GM19035 (cell line): ENCODE measurements around the gene GSTO1.

Experiments used
- ATAC-seq: cut with Tn5 transposase; IDR thresholded peaks from one replicate; pipeline ENCODE4 v1.9.1; 2021; ENCODE audit not compliant: unreplicated experiment

GSTO1 gene

DNA sequence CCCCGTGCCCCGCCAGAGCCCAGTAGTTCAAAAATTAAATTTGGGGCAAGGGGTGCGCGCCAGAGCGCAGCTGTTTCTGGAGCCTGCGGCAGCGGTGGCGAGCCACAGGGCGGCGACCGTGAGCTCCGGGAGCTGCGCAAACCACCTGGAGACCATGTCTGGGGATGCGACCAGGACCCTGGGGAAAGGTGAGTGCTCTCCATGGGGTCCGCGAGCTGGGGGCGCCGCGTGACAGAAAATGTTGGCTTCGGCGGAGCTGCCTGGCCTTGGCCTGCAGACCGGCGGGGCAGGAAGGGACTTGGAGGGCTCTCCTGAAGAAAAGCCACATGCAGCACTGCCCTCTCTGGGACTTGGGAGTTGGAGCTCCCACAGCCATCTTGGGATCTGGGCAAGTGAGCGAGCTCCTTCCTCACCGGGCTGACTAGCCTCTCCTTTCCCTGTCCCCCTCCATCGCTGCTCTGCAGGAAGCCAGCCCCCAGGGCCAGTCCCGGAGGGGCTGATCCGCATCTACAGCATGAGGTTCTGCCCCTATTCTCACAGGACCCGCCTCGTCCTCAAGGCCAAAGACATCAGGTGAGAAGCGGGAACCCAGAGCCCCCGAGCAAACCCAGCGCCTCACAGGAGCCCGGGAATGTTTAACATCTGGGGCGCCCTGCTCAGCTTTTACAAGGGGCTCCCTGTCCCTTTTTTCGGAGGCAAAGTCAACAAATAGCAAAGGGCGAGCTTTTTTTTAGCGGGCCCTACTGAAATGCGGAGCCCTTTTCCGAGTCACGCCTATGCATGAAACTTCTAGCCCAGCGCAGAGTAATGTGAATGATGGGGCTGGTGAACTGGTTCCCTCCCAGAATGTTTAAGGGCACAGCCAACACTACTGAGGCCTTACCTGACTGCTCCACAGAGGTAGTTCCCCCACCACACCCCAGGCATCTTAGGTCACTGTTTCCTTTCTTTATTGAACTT lies 20.4 kb downstream of the GSTO1 start:
- peak; percentile 70 for ATAC-seq

DNA sequence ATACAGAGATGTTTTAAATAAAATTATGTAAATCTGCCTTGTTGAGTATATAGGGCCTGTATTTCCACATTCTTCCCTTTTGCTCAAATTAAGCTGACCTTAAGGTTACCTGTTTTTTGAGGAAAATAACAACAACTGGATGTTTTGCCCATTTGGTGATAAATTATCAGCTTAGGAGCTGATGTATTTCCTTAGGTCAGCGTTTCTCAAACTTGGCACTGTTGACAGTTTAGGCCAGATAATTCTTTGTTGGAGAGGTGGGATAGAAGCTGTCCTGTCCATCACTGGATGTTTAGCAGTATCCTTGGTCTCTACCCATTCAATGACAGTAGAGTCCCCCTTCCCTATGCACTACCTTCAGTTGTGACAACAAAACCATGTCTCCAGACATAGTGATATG lies 21.5 kb downstream of the GSTO1 start:
- no peak for ATAC-seq

DNA sequence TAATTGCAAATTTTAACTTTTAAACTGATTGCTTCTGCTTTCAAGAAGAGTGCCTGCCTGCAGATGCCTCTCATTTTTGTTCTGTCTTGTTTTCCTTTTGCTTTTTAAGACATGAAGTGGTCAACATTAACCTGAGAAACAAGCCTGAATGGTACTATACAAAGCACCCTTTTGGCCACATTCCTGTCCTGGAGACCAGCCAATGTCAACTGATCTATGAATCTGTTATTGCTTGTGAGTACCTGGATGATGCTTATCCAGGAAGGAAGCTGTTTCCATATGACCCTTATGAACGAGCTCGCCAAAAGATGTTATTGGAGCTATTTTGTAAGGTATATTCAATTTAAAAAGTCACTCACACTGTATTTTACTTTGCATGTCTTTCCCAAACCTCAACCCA lies 23.1 kb downstream of the GSTO1 start:
- no peak for ATAC-seq

DNA sequence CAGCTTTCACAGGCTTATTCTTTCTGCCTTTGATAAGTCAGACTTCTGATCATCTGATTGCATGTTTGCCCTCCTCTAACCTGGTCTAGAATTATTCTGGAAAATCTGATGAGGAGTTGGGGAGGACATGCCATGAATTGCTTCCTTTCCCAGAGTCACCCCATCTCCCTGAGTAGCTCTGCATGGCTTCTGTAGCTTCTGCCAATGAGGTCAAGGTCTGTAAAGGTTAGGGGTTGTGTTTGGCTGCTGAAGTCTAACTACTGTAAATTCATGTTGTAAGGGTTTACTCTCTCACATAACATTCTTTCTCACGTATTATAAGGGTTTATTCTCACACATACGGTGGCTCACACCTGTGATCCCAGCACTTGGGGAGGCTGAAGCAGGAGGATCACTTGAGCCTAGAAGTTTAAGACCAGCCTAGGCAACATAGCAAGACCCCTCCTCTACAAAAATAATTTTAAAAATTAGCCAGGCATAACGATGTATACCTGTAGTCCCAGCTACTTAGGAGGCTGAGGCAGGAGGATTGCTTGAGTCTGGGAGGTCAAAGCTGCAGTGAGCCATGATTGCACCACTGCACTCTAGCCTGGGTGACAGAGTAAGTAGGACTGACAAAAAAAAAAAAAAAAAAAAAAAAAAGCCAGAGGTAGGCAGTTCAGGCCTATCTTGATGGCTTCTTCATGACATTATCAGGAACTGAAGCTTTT lies 25.0 kb downstream of the GSTO1 start:
- ATAC-seq = no peak

DNA sequence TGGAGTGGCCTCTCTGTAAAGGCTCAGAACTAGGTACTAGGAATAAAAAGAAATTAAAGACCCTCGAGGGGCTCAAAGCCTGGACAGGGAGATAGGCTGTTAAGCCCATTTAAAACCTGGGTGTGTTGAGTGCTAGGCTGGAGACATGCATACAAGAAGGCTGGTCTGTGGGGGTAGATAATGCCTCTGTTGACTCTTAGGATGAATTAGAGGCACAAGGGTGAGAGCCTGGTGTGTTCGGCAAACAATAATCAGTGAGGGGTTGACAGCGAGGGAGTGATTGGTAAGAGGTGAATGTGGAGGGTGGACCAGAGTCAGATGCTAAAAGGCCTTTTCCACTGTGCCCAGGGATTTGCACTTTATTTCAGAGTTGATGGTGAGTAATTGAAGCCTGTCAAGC lies 27.0 kb downstream of the GSTO1 start:
- no peak for ATAC-seq

DNA sequence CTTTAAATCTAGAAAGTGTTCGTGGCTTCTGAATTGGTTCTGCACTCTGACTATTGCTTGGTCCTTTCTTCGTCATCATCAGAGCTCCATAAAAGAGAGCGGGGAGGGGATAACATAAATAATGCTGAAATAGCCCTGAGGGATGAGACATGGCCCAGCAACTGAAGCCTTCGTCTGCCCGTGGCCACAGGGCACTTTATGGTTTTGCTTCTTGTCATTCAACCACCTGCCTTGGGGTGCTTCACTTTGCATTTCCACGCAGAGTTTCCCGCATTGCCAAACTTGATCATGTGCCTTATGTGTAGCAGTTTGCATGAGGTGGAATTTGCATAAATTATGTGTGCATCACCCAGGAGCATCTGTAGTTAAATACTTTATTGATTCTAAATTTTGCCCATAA lies 30.2 kb downstream of the GSTO1 start:
- ATAC-seq = no peak

DNA sequence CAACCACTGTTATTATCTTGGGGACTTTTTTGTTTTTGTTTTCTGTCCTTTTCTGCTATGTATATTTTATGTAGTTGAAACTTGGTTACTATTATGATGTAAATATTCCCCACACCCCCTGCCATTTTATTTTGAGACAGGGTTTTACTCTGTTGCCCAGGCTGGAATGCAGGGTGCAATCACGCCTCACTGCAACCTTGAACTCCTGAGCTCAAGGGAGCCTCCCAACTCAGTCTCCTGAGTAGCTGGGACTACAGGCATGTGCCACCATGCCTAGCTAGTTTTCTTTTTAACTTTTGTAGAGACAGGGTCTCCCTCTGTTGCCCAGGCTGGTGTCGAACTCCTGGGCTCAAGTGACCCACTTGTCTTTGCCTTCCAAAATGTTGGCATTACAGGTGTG lies 32.2 kb downstream of the GSTO1 start:
- no peak for ATAC-seq

DNA sequence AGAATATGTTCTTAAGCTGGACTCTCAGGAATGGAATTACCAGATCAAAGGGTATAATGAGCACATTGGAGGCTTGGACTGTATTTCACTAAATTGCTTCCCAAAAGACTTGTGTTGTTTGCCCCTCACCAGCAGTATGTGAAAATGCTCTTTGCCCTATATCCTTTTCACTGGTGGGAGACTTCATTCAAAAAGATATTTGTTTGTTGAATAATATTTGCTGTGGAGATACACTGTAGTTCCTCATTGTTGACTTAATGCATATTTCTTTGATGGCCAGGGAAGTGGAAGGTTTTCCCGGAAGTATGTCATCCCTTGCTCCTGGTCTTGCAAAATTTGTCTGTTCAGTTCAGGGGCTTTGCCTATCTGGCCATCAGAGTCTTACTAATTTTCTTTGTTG lies 33.7 kb downstream of the GSTO1 start:
- no peak for ATAC-seq

DNA sequence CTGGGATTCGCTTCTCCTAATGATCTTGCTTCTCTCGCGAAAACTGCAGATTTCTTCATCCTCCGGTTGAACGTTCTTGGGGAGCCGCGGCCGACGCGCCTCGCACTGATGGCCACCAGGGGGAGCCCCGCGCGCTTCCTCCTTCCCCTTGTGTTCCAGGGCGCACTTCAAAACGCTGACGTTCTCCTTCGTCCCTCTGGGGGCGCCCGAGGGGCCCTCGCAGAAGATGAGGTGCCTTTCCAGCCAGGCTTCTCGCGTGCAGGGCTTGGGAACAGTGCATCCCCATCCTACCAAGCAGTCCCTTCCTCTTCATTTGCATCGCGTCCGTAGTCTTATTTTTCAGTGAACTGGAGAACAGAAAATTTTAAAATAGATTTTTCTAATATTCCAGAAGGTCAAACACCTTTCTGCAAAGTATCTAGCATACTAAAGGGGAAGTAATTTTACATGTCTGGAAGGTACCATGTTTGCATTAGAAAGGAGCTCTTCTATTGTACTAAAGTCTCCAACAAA lies 36.8 kb downstream of the GSTO1 start:
- ATAC-seq = peak; percentile 99

DNA sequence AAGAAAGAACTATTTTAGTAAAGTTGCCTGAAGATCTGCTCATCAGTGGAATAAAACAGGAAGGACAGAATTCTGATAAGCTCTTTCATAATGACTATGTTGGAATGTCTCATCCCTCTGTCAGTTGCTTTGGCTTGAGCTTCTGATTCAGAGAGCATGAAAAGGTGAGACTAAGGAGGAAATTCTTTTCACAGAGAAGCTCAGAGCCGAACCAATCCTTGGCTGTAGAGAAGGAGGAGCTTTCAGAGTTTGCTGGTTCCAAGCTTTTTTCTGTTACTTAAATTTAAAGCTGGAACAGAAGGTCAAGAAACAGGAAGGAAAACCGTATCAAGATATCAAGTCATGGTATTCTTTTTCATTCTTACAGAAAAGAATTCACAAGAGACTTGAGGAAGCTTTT lies 38.3 kb downstream of the GSTO1 start:
- no peak for ATAC-seq

DNA sequence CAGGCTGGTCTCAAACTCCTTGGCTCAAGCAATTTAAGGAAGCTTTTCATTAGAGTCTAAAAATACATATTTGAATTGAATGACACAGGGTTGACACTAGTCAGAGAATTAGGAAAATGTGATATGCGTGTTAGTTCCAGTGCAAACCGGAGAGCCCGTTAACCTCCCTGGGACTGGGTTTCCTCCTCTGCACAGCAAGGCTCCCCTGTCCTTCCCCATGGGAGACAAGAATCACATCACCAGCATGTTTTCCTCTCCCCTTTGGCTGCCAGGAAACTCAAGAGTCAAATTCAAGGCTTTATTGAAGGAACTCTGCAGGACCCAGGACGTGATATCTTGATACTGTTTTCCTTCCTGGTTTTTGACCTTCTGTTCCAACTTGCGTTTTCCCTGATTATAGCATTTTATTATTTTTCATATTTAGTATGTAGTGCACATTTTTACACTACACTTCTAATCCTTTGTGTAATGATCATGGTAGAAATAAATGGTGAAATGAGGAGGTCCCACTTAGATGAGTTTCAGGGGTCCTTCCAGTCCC lies 39.2 kb downstream of the GSTO1 start:
- ATAC-seq = no peak

DNA sequence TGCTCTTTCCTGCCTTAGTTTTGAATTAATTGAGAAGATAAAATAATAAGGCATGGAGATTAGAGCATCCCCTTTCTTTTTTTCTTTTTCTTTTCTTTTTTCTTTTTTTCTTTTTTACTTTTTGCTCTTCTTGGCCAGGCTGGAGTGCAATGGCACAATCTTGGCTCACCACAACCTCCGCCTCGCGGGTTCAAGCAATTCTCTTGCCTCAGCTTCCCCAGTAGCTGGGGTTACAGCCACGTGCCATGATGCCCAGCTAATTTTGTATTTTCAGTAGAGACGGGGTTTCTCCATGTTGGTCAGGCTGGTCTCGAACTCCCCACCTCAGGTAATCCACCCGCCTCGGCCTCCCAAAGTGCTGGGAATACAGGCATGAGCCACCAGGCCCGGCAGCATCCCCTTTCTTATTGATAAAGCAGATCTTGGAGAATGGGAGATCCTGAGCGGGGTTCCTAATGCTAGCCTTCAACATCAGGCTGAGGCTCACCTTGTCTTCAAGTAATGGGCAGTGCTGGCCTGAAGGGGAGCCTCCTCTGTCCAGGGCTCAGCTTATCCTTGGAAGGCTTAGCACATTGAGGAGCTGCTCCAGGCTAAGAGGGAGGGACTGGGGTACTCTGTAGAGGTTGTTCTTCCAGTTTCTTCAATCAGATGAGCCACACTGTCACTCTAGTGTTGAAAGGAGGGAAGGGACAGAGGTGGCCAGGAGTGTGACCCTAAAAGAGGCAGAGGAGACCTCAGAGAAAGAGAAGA lies 42.2 kb downstream of the GSTO1 start:
- ATAC-seq = no peak

DNA sequence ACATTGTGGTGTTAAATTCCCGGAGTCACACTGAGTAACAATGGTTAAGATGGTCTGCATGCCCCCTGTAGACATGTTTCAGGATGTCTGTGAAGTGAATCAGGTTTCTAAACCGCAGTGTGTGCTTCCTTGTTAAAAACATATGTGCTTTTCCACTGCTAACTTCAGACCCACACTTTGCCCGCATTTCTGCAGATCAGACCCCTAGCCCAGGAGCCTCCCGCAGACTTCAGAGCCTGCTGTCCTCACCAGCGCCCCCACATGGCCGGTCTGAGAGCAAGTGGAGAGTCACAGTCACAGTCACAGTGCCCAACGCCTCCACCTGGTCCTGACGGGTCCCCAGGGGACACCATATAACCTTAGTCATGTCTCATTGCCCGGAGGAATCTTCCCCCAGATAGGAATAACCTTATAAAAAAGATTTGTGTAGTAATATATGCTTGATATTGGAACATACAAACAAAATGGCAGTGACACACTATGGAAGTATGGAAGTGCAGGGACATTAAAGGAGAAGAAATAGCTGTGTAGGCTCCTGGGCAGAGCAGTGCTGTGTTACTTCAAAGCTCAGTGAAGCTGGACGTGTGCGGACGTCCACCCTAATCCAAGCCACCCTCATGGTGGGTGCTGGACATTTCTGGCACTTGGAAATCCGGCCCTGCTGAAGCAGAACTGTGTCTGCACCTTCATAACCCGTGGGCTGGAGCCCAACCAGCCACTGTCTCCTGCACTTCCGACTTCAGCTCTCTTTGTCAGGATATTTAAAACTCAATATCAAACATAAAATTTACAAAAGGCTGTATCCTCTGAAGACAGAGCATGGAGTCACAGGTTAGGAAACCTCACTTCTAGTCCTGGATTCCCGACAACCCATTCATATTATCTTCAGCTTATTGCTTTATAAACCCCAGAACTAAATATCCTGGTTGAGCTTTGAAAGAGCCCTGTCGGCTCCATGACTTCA lies 43.3 kb downstream of the GSTO1 start:
- no peak for ATAC-seq

DNA sequence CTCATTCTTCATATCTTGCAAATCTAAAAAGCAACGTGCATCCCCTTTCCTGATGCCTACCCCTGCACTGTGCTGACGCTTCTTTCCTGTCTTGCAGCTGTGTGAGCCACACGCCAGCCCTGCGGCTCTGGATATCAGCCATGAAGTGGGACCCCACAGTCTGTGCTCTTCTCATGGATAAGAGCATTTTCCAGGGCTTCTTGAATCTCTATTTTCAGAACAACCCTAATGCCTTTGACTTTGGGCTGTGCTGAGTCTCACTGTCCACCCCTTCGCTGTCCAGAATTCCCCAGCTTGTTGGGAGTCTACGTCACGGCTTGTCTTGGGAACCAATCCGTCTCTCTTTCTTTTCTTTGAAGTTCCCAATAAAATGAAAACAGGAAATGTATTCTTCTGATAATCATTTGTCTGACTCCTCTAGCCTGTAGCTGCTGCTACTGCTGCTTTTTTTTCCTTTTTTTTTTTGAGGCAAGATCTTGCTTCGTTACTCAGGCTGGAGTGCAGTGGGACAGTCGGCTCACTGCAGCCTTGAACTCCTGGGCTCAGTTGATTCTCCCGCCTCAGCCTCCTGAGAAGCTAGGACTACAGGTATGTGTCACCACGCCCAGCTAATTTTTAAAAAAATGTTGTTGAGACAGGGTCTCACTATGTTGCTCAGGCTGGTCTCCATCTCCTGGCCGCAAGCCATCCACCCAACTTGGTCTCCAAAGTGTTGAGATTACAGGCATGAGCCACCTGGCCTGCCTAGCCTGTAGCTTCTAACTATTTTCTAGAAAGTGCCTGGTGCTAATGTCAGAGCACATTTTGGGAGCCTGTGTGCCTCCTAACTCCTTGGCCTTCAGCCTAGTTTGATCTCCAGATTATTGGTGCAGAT lies 44.6 kb downstream of the GSTO1 start:
- ATAC-seq = no peak

DNA sequence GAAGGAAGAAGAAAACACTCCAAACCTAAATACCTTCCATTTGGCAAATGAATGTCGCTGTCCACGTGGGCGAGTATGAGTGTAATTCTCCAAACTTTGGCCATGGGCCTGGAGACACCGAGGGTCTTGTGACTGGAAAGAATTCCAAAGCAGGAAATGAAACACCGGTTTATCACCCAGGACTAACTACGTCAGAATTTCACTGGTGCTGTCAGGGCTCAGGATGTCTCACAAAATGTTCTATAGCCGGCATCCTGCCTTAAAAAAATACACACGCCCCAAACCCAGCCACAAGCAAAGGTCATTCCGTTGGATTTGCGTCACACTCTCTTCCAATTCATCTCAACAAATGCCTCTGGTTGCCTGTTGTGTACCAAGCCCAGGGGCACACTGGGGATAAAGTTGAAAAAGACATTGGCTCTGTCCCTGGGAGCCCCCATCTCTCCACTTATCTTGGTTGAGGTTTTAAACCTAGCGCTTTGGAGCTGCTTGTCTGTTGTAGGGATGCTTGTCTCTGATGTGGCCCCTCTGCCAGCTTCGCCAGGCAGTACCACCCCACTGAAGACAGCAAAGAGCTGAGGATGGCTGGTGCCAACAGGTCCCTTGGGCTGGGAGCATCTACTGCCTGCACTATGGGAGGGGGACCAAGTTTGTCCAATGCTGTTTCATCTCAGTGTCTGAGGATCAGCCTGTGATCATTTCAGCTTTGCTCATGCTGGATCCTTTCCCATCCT lies 45.5 kb downstream of the GSTO1 start:
- ATAC-seq = no peak

DNA sequence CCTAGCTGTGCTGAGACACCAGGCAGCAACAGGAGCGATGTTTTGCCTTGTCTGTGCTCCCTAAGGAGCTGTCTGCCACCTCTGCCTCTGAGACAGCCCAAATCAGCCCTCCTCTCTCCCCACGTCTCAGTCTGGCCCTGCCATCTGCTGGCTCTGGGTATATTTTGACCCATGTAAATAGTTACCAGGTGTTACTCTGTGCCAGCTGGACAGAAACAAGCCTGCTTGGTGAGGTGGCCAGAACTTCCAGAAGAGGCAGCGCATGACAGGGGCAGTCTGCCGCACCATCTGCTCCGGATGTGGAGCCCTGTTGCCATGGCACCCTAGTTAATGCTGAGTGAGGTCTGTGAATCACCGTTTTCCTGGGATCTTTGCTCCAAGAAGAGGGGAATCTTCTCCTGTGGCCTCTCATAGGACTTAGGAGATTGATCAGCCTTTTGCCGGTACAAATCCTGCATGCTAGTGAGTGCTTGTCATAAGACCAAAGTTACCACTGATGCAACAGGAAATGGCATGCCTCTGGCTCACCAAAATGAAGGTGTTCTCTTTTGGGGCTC lies 46.1 kb downstream of the GSTO1 start:
- ATAC-seq = no peak

DNA sequence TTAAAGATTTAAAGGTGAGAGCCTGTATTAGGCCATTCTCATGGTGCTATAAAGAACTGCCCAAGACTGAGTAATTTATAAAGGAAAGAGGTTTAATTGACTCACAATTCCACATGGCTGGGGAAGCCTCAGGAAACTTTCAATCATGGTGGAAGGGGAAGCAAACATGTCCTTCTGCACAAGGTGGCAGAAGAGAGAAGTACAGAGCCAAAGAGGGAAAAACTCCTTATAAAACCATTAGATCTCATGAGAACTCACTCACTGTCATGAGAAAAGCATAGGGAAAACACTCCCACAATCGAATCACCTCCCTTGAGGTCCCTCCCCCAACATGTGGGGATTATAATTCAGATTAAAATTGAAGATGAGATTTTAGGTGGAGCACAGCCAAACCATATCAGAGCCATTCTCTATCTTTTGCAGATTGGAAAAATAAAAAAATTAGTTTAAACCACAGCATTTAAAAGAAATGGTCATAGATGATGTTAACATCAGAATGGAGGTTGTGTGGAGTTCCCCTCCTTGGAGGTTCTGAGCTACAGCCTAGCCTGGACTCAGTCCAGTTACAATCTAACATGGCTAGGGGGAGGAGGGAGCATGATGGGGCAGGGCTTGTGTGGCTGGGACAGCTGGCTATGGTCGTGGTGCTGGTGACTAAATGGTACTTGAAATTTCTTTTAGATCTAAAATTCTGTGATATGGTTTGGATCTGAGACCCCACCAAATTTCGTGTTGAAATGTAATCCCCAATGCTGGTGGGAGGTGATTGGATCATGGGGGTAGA lies 47.4 kb downstream of the GSTO1 start:
- ATAC-seq = no peak
